Measurements from ENCODE around the gene BCL11A. TPM values are rescaled to one million over a fixed set of nuclear protein-coding genes. Genes with fewer than 3 reads are reported as not detected.

The BCL11A gene
- polyA plus RNA-seq, 1 donor (not counting 4 experiments of a cell fraction or from before 2014, with no cell fraction given), result 5.0 TPM

GRCh38 chr2:60493804-60494387 is 59.6 kb downstream of the BCL11A start:
- Histone ChIP-seq H3K79me2 (ENCODE audit: control insufficient read depth, insufficient read depth, low read length) (no peaks in the 10 kb centered on the region), H2AFZ (ENCODE audit: control insufficient read depth, low read length) (no peak overlapping the region), H3K9me3 (ENCODE audit: control insufficient read depth, low read depth, low read length) (no peaks in the 10 kb centered on the region), H3K9me1 (ENCODE audit: control insufficient read depth, extremely low read depth, insufficient read depth, low read length) (no peaks in the 10 kb centered on the region), H3K9ac (ENCODE audit: control insufficient read depth, extremely low read depth, insufficient read depth, low read length) (no peak overlapping the region), H3K27me3 (ENCODE audit: control insufficient read depth, extremely low read depth, insufficient read depth, low read length) (no peaks in the 10 kb centered on the region), H3K4me1 (ENCODE audit: control insufficient read depth, extremely low read depth, insufficient read depth, low read length) (peaks cover 3% of the 10 kb centered on the region), H4K20me1 (ENCODE audit: control insufficient read depth, extremely low read depth, insufficient read depth, low read length) (no peaks in the 10 kb centered on the region), H3K4me2 (ENCODE audit: control insufficient read depth, extremely low read depth, insufficient read depth, low read depth, low read length) (no peak overlapping the region), H3K36me3 (ENCODE audit: control insufficient read depth in 2 of 2, extremely low read depth in 1 of 2, insufficient read depth in 2 of 2, low read length in 2 of 2) (peaks cover 0 to 1% of the 10 kb centered on the region in 2 experiments), H3K4me3 (ENCODE audit: control insufficient read depth in 2 of 3, extremely low read depth in 1 of 3, insufficient read depth in 2 of 3, low read depth in 1 of 3, low read length in 3 of 3) (no peak overlapping the region), H3K27ac (ENCODE audit: control insufficient read depth, insufficient read depth, low read length) (no peak overlapping the region)
- dilution Hi-C loops (cut with MboI; ENCODE audit: extremely low pct_ligation_motif_present, low sequenced_read_pairs), result no loop called here
- DNase-seq (ENCODE audit: low read depth, low spot score) (no peak), FAIRE-seq (no peak)
- no peak for TF ChIP-seq CTCF (optimal IDR thresholded peaks at IDR 0.05 in 1 of 3, IDR thresholded peaks at IDR 0.05 in 1 of 3, conservative IDR thresholded peaks at IDR 0.05 in 1 of 3; ENCODE audit: extremely low read depth in 1 of 3, insufficient read depth in 2 of 3, low read length in 3 of 3)
- no peak for TF ChIP-seq EZH2 (IDR thresholded peaks at IDR 0.05; ENCODE audit: low read length)

GRCh38 chr2:60492548-60492947 is 60.9 kb downstream of the BCL11A start:
- DNase-seq (ENCODE audit: low read depth, low spot score), result no peak
- H3K4me1 ChIP-seq (ENCODE audit: control insufficient read depth, extremely low read depth, insufficient read depth, low read length), result peaks cover 3% of the 10 kb centered on the region
- TF ChIP-seq EZH2 (IDR thresholded peaks at IDR 0.05; ENCODE audit: low read length) (no peak), CTCF (optimal IDR thresholded peaks at IDR 0.05 in 1 of 3, IDR thresholded peaks at IDR 0.05 in 1 of 3, conservative IDR thresholded peaks at IDR 0.05 in 1 of 3; ENCODE audit: extremely low read depth in 1 of 3, insufficient read depth in 2 of 3, low read length in 3 of 3) (no peak)
- no peak for FAIRE-seq
- H3K27ac ChIP-seq (ENCODE audit: control insufficient read depth, insufficient read depth, low read length), result no peak overlapping the region
- H3K9ac ChIP-seq (ENCODE audit: control insufficient read depth, extremely low read depth, insufficient read depth, low read length), result no peak overlapping the region
- H3K9me3 ChIP-seq (ENCODE audit: control insufficient read depth, low read depth, low read length), result no peaks in the 10 kb centered on the region
- H4K20me1 ChIP-seq (ENCODE audit: control insufficient read depth, extremely low read depth, insufficient read depth, low read length), result no peaks in the 10 kb centered on the region
- no peaks in the 10 kb centered on the region for H3K27me3 ChIP-seq (ENCODE audit: control insufficient read depth, extremely low read depth, insufficient read depth, low read length)
- no peak overlapping the region for H3K4me2 ChIP-seq (ENCODE audit: control insufficient read depth, extremely low read depth, insufficient read depth, low read depth, low read length)
- H3K4me3 ChIP-seq (ENCODE audit: control insufficient read depth in 2 of 3, extremely low read depth in 1 of 3, insufficient read depth in 2 of 3, low read depth in 1 of 3, low read length in 3 of 3), result no peak overlapping the region
- H3K36me3 ChIP-seq (ENCODE audit: control insufficient read depth in 2 of 2, extremely low read depth in 1 of 2, insufficient read depth in 2 of 2, low read length in 2 of 2), result peaks cover 0 to 1% of the 10 kb centered on the region in 2 experiments
- H3K9me1 ChIP-seq (ENCODE audit: control insufficient read depth, extremely low read depth, insufficient read depth, low read length), result no peaks in the 10 kb centered on the region
- dilution Hi-C loops (cut with MboI; ENCODE audit: extremely low pct_ligation_motif_present, low sequenced_read_pairs), result no loop called here
- no peaks in the 10 kb centered on the region for H3K79me2 ChIP-seq (ENCODE audit: control insufficient read depth, insufficient read depth, low read length)
- H2AFZ ChIP-seq (ENCODE audit: control insufficient read depth, low read length), result no peak overlapping the region

Measured in keratinocyte (primary cell).